Measurements from ENCODE around the gene FCRL6.
A peak's percentile ranks its signal among the peaks of the same experiment; 100 is the strongest.

The FCRL6 gene

GRCh38 chr1:159838715-159839114, 36.6 kb downstream of the FCRL6 start:
- no peak for DNase-seq

- no peak for DNase-seq
Measured at GRCh38 chr1:159839116-159839849, 37.1 kb downstream of the FCRL6 start.

DNA sequence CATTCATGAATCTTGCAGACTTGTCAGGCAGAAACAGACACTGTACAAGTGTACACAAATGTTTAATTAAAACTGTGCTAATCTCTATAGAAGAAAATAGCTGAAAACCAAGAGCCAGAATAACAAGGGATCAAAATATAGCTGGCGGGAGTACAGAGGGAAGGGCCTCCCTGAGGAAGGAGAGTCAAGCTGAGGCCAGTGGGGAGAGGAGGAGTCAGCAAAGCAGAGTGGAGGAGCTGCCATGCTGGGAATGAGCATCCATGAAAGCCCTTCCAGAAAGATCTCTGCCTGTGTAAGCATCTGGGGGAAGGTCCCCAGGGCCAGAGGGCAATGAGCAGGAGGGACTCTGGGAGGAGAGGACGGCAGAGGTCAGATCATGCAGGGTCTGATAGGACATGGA, 39.6 kb downstream of the FCRL6 start:
- no peak for DNase-seq

DNA sequence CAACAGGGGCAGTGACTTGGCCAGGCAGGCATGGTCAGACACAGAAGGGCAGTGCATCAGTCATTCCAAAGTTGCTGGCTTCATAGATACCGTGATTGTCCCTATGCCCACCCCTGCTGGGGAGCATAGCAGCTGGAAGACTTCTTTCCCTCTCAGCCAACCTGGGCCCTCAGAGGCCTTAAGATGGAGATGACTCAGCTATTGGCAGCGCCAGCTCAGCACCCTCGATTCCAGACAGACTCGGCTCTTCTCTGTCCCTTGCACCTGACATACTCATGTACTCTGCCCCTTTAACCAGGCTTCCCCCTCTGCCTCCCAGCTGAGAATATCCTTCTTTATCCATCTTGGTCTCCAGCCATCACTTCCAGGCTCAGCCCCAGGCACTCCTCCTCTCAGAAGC, 41.3 kb downstream of the FCRL6 start:
- DNase-seq = no peak

GRCh38 chr1:159845751-159846629, 43.8 kb downstream of the FCRL6 start:
- no peak for DNase-seq

- no peak for DNase-seq
Measured at GRCh38 chr1:159847231-159847630, 45.1 kb downstream of the FCRL6 start.

GRCh38 chr1:159848326-159848725, 46.2 kb downstream of the FCRL6 start:
- DNase-seq = peak; percentile 38 to 63

GRCh38 chr1:159849626-159850366, 47.6 kb downstream of the FCRL6 start:
- peak; percentile 71 to 79 for DNase-seq

GRCh38 chr1:159851407-159851806, 49.2 kb downstream of the FCRL6 start:
- peak in 1 of 2 donors; percentile 24 for DNase-seq

GRCh38 chr1:159853417-159854115, 51.4 kb downstream of the FCRL6 start:
- no peak for DNase-seq

GRCh38 chr1:159854116-159854692, 52.0 kb downstream of the FCRL6 start:
- no peak for DNase-seq

- DNase-seq = peak; percentile 58 to 63
Measured at GRCh38 chr1:159854693-159855192, 52.6 kb downstream of the FCRL6 start.

- DNase-seq = no peak
Measured at GRCh38 chr1:159855709-159856108, 53.5 kb downstream of the FCRL6 start.

DNA sequence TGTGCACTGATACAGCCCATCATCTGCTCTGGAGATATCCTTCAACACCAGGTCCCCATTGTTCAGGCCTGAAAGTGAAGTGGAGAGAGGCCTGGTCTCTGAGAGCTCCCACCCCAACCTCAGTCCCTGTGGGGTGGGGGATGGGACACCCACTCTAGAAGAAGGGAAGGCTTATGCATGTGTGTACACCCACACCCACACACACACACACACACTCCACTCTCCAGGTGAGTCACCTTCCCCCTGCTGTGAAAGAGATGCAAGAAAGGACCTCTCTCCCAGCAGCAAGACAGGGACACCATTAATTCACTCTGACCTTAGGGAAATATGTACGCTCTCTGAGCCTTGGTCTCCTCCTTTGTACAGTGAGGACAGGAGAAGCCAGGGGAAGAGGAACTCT, 54.4 kb downstream of the FCRL6 start:
- no peak for DNase-seq

DNA sequence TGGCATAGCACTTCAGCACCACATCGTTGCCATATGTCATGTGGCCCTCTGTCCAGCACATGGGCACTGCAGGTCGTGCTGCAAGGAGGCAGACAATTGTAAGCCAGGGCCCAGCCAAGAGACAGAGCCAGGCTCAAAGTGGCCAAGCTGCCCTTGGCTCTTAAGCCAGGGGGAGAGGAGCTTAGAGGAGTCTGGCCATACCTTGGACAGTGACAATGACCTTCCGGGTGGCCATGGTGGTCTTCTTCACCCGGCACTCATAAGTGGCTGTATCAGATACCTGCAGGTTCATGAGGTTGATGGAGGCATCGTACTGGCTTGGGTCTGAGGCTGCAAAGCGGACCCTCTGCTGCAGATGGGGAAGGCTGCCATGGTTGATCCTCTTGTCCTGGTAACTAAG, 55.7 kb downstream of the FCRL6 start:
- no peak for DNase-seq

DNA sequence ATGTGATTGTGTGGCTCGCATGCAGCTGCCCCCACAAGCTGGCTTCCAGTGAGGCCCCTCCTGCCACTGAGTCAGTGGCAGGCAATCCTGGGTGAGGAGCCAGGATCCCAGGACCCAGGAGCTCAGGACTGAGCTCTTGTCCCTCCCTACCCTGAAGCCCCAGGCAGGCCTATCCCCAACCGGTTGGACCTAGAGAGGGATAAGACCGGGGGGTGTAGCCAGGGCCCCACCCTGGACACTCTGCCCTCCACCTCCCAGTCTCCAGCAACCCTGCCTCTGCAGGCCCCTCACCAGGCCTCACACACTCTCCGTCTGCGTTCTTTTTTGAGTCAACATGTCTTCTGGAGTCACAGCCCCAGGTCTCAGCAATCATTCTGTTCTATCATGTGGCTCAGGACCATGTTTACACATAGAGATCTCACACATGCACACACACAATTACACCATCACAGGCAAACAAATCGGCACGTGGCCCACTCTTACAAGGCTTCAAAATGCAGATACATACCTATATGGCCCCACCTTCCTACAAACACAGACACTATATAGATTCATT, 57.7 kb downstream of the FCRL6 start:
- DNase-seq = no peak

GRCh38 chr1:159860456-159860855, 58.3 kb downstream of the FCRL6 start:
- no peak for DNase-seq

DNA sequence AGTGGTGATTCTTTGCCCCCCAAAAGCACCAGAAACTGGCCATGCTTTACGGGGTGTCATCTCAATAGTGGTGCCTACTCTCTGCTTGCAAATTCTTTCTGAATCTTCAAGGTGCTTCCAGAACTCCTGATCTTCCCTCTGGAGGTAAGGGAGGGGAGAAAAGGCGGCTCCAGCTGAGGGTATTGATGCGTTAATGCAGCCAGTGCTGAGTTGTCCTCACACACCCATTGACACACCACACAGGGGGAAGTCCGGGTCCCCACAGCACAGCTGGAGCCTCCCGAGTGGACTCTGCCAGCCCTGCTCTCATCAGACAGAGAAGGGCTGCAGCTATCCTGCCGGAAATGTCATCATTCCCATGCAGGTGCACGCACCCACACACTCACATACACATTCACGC, 59.1 kb downstream of the FCRL6 start:
- no peak for DNase-seq

DNA sequence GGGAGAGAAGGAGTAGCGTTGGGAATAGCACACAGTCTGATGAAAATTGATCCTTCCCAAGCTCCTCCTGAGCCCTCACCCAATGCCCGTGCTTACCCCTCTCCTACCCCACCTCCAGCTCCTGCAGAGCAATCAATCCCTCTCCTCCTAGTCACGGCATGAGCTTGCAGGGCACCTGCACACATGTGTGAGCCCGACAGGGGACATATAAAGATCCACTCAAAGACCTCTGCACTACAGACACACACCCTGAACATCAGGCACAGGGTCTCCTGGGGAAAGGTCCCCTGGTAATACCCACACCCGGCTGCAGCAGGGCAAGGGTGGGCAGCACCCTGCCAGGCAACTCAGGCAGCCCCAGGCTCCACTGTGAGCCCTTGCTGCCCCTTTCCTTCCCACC, 59.9 kb downstream of the FCRL6 start:
- no peak for DNase-seq

DNA sequence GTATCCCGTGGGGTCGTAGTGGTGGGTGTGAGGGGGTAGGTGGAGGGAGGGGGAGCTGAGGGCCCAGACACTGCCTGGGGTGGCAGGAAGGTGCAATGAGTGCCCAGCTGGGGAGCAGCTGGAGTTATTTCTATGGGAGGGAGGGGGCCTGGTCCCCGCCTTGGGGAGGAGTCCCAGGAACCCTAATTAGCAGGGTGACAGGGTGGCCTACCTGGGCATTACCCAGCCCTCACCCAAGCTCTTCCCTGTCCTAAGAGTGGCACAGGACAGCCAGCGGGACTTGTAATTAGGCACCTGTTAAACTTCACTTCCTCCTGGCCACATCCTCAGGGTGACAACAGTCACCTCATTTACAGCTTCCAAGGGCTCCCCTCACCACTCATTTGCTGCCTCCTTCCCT, 60.4 kb downstream of the FCRL6 start, which contains the start of gene VSIG8:
TSS of gene VSIG8 (minus strand) at position 101 of the 400 bp plus-strand sequence. CDS start 136 bp downstream, outside the sequence.
- no peak for DNase-seq

- DNase-seq = no peak
Measured at GRCh38 chr1:159864262-159864661, 62.1 kb downstream of the FCRL6 start.

Data from inflammatory macrophage treated with lipopolysaccharide for 1 hour (primary cell).